Astrocyte of the cerebellum (primary cell): ENCODE data around the gene DUSP7.

ENCODE experiments used
- DNase-seq: peaks from one replicate; pipeline ENCODE4 v3.0.0-alpha.2; 2011; ENCODE audit warnings: low read depth
- H3K4me3 ChIP-seq: 2 replicates; pipeline ENCODE4 v1.5.1; 2011; ENCODE audit warnings: mild to moderate bottlenecking, low read depth, low read length, moderate library complexity
- CTCF ChIP-seq: IDR thresholded peaks from 2 replicates; pipeline ENCODE4 v1.5.1; 2012; ENCODE audit warnings: low read length, low read depth, moderate library complexity, mild to moderate bottlenecking; ENCODE audit errors: missing control alignments
- in situ Hi-C: cut with HindIII; loops from 2 replicates; pipeline ENCODE4 v1.10.0; 2017; ENCODE audit warnings: low sequenced_read_pairs

Gene DUSP7

GRCh38 chr3:52056521-52056967 is at the start of gene DUSP7:
DUSP7 (minus strand) TSS chr3:52056571; CDS start chr3:52056366, 205 bp downstream.
- in situ Hi-C loops: no loop called here
- H3K4me3 ChIP-seq: peak within 1 kb of the TSS; percentile 91
- no peak for DNase-seq
- no peak for TF ChIP-seq CTCF

- DNase-seq: no peak
- in situ Hi-C loops: no loop called here
- TF ChIP-seq CTCF: no peak
- H3K4me3 ChIP-seq: no peak overlapping the region
Measured at GRCh38 chr3:52104684-52105640, 48.6 kb upstream of the DUSP7 start.

GRCh38 chr3:52102934-52103333 is 46.6 kb upstream of the DUSP7 start:
- in situ Hi-C loops: no loop called here
- TF ChIP-seq CTCF: no peak
- DNase-seq: no peak

GRCh38 chr3:52099001-52099401 is 42.6 kb upstream of the DUSP7 start:
- no peak overlapping the region for H3K4me3 ChIP-seq
- no peak for DNase-seq
- no peak for TF ChIP-seq CTCF
- in situ Hi-C loops: no loop called here

More at GRCh38 chr3:52102934-52103333, 46.6 kb upstream of the DUSP7 start:
- no peak overlapping the region for H3K4me3 ChIP-seq

- in situ Hi-C loops: no loop called here
- no peak for TF ChIP-seq CTCF
- H3K4me3 ChIP-seq: no peak overlapping the region
- DNase-seq: no peak
Measured at GRCh38 chr3:52097851-52098507, 41.6 kb upstream of the DUSP7 start.

GRCh38 chr3:52095990-52096775 is 39.8 kb upstream of the DUSP7 start:
- TF ChIP-seq CTCF: no peak
- in situ Hi-C loops: no loop called here
- no peak for DNase-seq
- H3K4me3 ChIP-seq: no peak overlapping the region
